Tibial nerve (tissue), 3 donors: ENCODE results near the gene SLIT1.

Experiments
- CTCF ChIP-seq, 5 experiments: fragments of 200-600 bp in 3 of 5; fragments of 450-650 bp in 2 of 5; sonication (generic) in 3 of 5; IDR thresholded peaks; one replicate each; pipeline ENCODE4 v1.5.1; 2016 to 2019; ENCODE audit warnings: antibody characterized with exemption in 5 of 5, mild to moderate bottlenecking in 3 of 5, moderate library complexity in 2 of 5
- POLR2A ChIP-seq, 2 donors: fragments of 450-650 bp; IDR thresholded peaks; one replicate each; pipeline ENCODE4 v1.6.1; 2017; ENCODE audit warnings: antibody characterized with exemption in 2 of 2, mild to moderate bottlenecking in 2 of 2, moderate library complexity in 2 of 2

GRCh38 chr10:97057491-97058235 is 128.1 kb downstream of the SLIT1 start:
- TF ChIP-seq CTCF (IDR thresholded peaks at IDR 0.05) (no peak), POLR2A (IDR thresholded peaks at IDR 0.05) (no peak)
